BLaER1 treated with 17β-estradiol and CSF1 and Interleukin-3, amounts not matched to agents 10 nM and 100 nM (cell line): Measurements from ENCODE around the gene FOXP1.
"Not testable (repeated sequence)": the region's sequence is repeated elsewhere in the genome, so short reads cannot be mapped to it uniquely, and the experiment has no call there.

Experiments used
- H3K27ac ChIP-seq, 11 experiments: shearing (Covaris generic); formaldehyde crosslinking; 2 replicates each; pipeline ENCODE4 v1.8.1; 2022
- H3K27me3 ChIP-seq, 11 experiments: shearing (Covaris generic); formaldehyde crosslinking; 2 replicates each; pipeline ENCODE4 v1.8.1; 2022
- H3K36me3 ChIP-seq, 11 experiments: shearing (Covaris generic); formaldehyde crosslinking; 2 replicates each; pipeline ENCODE4 v1.8.1; 2022
- H3K4me1 ChIP-seq, 10 experiments: shearing (Covaris generic); formaldehyde crosslinking; 2 replicates each; pipeline ENCODE4 v1.8.1; 2022
- H3K4me2 ChIP-seq, 11 experiments: shearing (Covaris generic); formaldehyde crosslinking; 2 replicates each; pipeline ENCODE4 v1.8.1; 2022
- H3K4me3 ChIP-seq, 10 experiments: shearing (Covaris generic); formaldehyde crosslinking; 2 replicates each; pipeline ENCODE4 v1.8.1; 2022
- H3K9ac ChIP-seq, 11 experiments: shearing (Covaris generic); formaldehyde crosslinking; 2 replicates each; pipeline ENCODE4 v1.8.1; 2022
- H3K9me3 ChIP-seq, 11 experiments: shearing (Covaris generic); formaldehyde crosslinking; replicated peaks in 1 of 11; 2 replicates each; pipeline ENCODE4 v1.8.1; 2022
- H4K20me1 ChIP-seq, 11 experiments: shearing (Covaris generic); formaldehyde crosslinking; 2 replicates each; pipeline ENCODE4 v1.8.1; 2022
- Cebpa-rat ChIP-seq, 11 experiments: shearing (Covaris generic); IDR thresholded peaks; 2 replicates each; pipeline ENCODE4 v1.8.1; 2022

FOXP1 gene

DNA sequence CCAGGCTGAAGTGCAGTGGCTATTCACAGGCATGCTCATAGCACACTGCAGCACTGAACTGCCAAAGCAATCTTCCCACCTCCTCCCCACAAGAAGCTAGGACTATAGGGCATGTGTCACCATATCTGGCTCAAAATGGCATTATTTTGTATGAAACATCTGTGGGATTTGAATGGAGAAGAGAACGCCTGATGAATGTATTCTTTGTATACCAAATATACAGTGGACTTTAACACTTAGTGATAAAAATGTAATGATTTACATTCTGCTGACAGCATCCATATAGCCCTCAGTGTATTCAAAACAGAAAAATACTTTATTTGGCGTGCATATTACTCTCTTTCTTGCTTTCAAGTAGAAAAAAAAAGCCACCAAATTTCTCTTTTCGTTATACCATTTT is 257.8 kb downstream of the FOXP1 start:
- TF ChIP-seq Cebpa-rat (IDR thresholded peaks at IDR 0.05): no peak
- Histone ChIP-seq H3K27ac (no peak overlapping the region), H3K9ac (no peak overlapping the region), H3K9me3 (peaks cover 0 to 5% (median 3%) of the 10 kb centered on the region in 11 experiments; a peak in 18 of 22 replicates), H3K4me2 (no peak overlapping the region), H3K4me1 (no peaks in the 10 kb centered on the region), H3K36me3 (peaks cover 0 to 3% (median 0%) of the 10 kb centered on the region in 11 experiments; a peak in 2 of 22 replicates), H3K27me3 (no peaks in the 10 kb centered on the region), H3K4me3 (no peak overlapping the region), H4K20me1 (no peaks in the 10 kb centered on the region)

DNA sequence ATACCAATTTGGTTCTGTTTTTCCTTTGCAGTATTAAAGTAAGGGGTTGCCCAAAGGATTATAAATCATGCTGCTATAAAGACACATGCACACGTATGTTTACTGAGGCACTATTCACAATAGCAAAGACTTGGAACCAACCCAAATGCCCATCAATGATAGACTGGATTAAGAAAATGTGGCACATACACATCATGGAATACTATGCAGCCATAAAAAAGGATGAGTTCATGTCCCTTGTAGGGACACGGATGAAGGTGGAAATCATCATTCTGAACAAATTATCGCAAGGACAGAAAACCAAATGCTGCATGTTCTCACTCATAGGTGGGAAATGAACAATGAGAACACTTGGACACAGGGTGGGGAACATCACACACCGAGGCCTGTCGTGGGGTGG is 259.3 kb downstream of the FOXP1 start:
- H3K9ac ChIP-seq, H4K20me1 ChIP-seq, H3K4me1 ChIP-seq, H3K4me2 ChIP-seq, H3K27me3 ChIP-seq, H3K4me3 ChIP-seq, H3K27ac ChIP-seq, H3K36me3 ChIP-seq, H3K9me3 ChIP-seq: not testable (repeated sequence)

- Histone ChIP-seq H4K20me1 (no peaks in the 10 kb centered on the region), H3K4me3 (no peak overlapping the region), H3K27ac (no peak overlapping the region), H3K9me3 (no peaks in the 10 kb centered on the region), H3K36me3 (no peaks in the 10 kb centered on the region), H3K4me2 (no peak overlapping the region), H3K4me1 (0 out of 20 replicates have a peak, but pooled peaks cover 0 to 3% (median 0%) of the 10 kb centered on the region in 10 experiments), H3K27me3 (no peaks in the 10 kb centered on the region), H3K9ac (no peak overlapping the region)
- no peak for TF ChIP-seq Cebpa-rat (IDR thresholded peaks at IDR 0.05)
Observed at GRCh38 chr3:71323558-71323957, 260.0 kb downstream of the FOXP1 start.

GRCh38 chr3:71322154-71322553 is 261.4 kb downstream of the FOXP1 start:
- Histone ChIP-seq H3K9ac (no peak overlapping the region), H3K9me3 (no peaks in the 10 kb centered on the region), H3K27ac (no peak overlapping the region), H3K4me1 (peaks cover 0 to 13% (median 4%) of the 10 kb centered on the region in 10 experiments; a peak in 7 of 20 replicates), H4K20me1 (no peaks in the 10 kb centered on the region), H3K36me3 (no peaks in the 10 kb centered on the region), H3K4me2 (no peak overlapping the region), H3K27me3 (no peaks in the 10 kb centered on the region), H3K4me3 (no peak overlapping the region)
- TF ChIP-seq Cebpa-rat (IDR thresholded peaks at IDR 0.05): no peak

DNA sequence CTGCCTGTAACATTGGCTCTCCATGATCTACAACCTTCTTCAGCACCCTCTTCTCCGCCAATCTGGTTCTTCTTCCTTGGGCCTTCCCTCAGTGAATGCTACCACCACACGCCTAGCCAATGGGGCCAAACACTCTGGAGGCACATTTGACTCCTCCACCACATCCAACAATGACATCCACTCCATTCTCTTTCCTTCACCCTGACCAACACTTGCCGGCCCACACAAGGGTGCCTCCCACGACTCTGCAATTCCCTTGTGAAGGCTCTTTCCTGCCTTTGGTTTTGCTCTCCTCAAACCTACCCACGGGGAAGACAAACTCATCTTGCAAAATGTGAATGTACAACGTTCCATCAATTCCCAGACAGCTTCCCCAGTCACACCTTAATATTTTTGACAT is 263.8 kb downstream of the FOXP1 start:
- Histone ChIP-seq H3K9me3 (no peaks in the 10 kb centered on the region), H3K9ac (no peak overlapping the region), H3K27ac (no peak overlapping the region), H3K36me3 (no peaks in the 10 kb centered on the region), H3K27me3 (no peaks in the 10 kb centered on the region), H3K4me1 (peaks cover 0 to 13% (median 4%) of the 10 kb centered on the region in 10 experiments; a peak in 7 of 20 replicates), H3K4me3 (no peak overlapping the region), H4K20me1 (peaks cover 0 to 5% (median 0%) of the 10 kb centered on the region in 11 experiments; a peak in 1 of 22 replicates), H3K4me2 (no peak overlapping the region)
- no peak for TF ChIP-seq Cebpa-rat (IDR thresholded peaks at IDR 0.05)

DNA sequence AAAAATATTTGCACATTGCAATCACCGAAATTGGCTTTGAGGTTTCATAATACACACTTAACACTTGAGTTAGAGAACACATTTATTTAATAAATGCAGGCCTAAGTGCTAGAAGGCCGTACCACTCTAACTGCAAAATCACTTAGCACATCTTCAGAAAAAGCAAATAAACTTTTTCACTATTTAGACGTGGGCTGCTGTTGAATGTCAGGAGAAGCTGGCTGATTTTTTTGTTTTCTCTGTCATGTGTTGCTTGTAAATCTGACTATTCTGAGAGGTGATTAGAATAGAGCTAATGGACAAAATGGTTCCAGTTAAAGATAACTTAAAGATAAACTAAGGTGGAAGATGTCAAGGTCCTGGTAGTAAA is 265.1 kb downstream of the FOXP1 start:
- H3K9me3 ChIP-seq: no peaks in the 10 kb centered on the region
- no peak overlapping the region for H3K9ac ChIP-seq
- H3K36me3 ChIP-seq: no peaks in the 10 kb centered on the region
- H3K4me3 ChIP-seq: no peak overlapping the region
- no peak overlapping the region for H3K27ac ChIP-seq
- peaks cover 0 to 5% (median 0%) of the 10 kb centered on the region in 11 experiments; a peak in 1 of 22 replicates for H4K20me1 ChIP-seq
- peaks cover 0 to 13% (median 4%) of the 10 kb centered on the region in 10 experiments; a peak in 7 of 20 replicates for H3K4me1 ChIP-seq
- H3K27me3 ChIP-seq: no peaks in the 10 kb centered on the region
- no peak for TF ChIP-seq Cebpa-rat (IDR thresholded peaks at IDR 0.05)
- peak overlapping the region in 1 of 11 experiments; percentile 32; a peak in 4 of 22 replicates for H3K4me2 ChIP-seq

DNA sequence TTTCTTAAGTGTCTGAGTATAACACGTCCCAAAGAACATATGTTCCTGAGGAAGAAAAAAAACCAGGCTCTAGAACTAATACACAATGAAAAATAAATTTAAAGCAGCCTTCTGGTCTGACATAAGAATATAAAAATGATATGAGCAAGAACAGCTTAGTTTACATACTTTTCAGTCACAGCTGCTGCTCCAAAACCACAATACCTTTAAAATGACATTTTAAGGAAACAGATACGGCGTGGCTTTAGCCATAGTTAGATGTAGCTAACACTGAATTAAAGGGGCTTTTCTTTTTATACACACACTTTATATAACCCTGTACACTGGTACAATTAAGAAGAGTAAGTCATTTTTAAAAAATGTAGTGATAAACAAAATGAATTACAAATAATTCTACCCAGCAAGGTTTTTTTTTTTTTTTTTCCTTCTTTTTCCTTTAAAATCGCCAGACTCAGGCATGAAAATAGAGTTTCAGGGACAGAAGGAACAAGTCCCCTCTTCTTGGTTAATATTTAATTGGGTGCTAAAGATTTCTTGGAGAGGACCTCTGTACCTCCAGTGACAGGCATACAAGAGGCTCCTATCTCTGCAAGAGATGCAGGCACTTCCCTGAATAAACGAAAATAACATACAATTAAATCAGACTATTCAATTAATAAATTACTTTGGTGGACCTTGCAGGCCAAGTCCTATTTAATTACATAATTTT is 265.6 kb downstream of the FOXP1 start:
- Histone ChIP-seq H3K4me3 (no peak overlapping the region), H3K4me1 (peaks cover 0 to 13% (median 4%) of the 10 kb centered on the region in 10 experiments; a peak in 7 of 20 replicates), H3K27me3 (no peaks in the 10 kb centered on the region), H3K36me3 (no peaks in the 10 kb centered on the region), H4K20me1 (peaks cover 0 to 5% (median 0%) of the 10 kb centered on the region in 11 experiments; a peak in 1 of 22 replicates), H3K9me3 (no peaks in the 10 kb centered on the region), H3K27ac (no peak overlapping the region), H3K9ac (no peak overlapping the region), H3K4me2 (peak overlapping the region in 6 of 11 experiments; percentile 1 to 36 (median 26); a peak in 6 of 22 replicates)
- TF ChIP-seq Cebpa-rat (IDR thresholded peaks at IDR 0.05): no peak

GRCh38 chr3:71317140-71317539 is 266.4 kb downstream of the FOXP1 start:
- Histone ChIP-seq H3K4me2 (peak overlapping the region in 1 of 11 experiments; percentile 36; a peak in 1 of 22 replicates), H3K27me3 (no peaks in the 10 kb centered on the region), H3K9me3 (no peaks in the 10 kb centered on the region), H4K20me1 (peaks cover 0 to 5% (median 0%) of the 10 kb centered on the region in 11 experiments; a peak in 1 of 22 replicates), H3K4me1 (peaks cover 0 to 13% (median 4%) of the 10 kb centered on the region in 10 experiments; a peak in 7 of 20 replicates), H3K36me3 (no peaks in the 10 kb centered on the region), H3K27ac (no peak overlapping the region), H3K4me3 (no peak overlapping the region), H3K9ac (no peak overlapping the region)
- TF ChIP-seq Cebpa-rat (IDR thresholded peaks at IDR 0.05): no peak

DNA sequence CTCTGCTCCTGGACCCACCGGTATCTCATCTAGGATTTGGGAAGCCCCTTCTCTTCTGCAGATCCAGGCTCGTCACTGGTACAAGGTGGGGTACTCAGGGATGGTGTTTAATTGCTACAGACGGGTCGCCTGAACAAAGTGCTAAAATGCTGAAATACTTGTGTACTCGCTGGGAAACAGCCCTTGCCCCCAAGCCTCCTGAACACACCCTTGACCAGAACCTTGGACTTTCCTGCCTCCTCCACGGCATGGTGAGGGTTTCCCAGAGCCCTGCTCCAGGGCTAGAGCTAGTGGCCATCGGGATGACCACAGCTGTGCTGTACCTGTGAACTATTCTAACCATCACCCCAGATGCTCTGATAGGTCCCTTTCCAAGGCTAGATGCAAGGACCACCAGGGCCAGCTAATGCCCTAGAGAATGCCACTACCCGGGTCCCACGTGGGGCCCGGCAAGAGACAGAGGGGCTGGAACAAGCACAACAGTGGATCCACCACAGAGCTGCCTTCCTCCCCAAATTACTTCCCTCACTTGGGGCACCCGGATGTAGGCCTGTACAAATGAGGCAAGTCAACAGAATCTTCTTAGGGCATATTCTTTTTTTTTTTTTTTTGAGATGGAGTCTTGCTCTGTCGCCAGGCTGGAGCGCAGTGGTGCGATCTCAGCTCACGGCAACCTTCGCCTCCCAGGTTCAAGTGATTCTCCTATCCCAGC is 267.3 kb downstream of the FOXP1 start:
- H3K27ac ChIP-seq: no peak overlapping the region
- H3K27me3 ChIP-seq: no peaks in the 10 kb centered on the region
- H3K9me3 ChIP-seq: no peaks in the 10 kb centered on the region
- H3K4me2 ChIP-seq: no peak overlapping the region
- H3K4me1 ChIP-seq: peaks cover 0 to 13% (median 4%) of the 10 kb centered on the region in 10 experiments; a peak in 7 of 20 replicates
- no peaks in the 10 kb centered on the region for H3K36me3 ChIP-seq
- no peak for TF ChIP-seq Cebpa-rat (IDR thresholded peaks at IDR 0.05)
- H3K9ac ChIP-seq: no peak overlapping the region
- H3K4me3 ChIP-seq: no peak overlapping the region
- peaks cover 0 to 5% (median 0%) of the 10 kb centered on the region in 11 experiments; a peak in 1 of 22 replicates for H4K20me1 ChIP-seq
